ENCODE data around the gene FAM131B. TPM values are rescaled to one million over a fixed set of nuclear protein-coding genes. Genes with fewer than 3 reads are reported as not detected.
"Not testable (repeated sequence)": the region's sequence is repeated elsewhere in the genome, so short reads cannot be mapped to it uniquely, and the experiment has no call there.

Gene FAM131B
- total RNA-seq, 1 donor from 2014 or later: 0.53 TPM

- TF ChIP-seq CTCF (IDR thresholded peaks at IDR 0.05; ENCODE audit: insufficient read depth, low read length, severe bottlenecking): no peak
- FAIRE-seq (no peak), DNase-seq (ENCODE audit: low read depth) (peak; percentile 59)
- Histone ChIP-seq H3K27me3 (ENCODE audit: control insufficient read depth, insufficient read depth, low read length) (no peaks in the 10 kb centered on the region), H3K4me3 (ENCODE audit: low read depth, low read length) (peak overlapping the region; percentile 59), H3K36me3 (ENCODE audit: control insufficient read depth, insufficient read depth, low read length) (peaks cover 8% of the 10 kb centered on the region)
These were observed 45.1 kb upstream of the FAM131B start for GRCh38 chr7:143407287-143408251.

- Histone ChIP-seq H3K36me3 (ENCODE audit: control insufficient read depth, insufficient read depth, low read length) (peaks cover 12% of the 10 kb centered on the region), H3K27me3 (ENCODE audit: control insufficient read depth, insufficient read depth, low read length) (no peaks in the 10 kb centered on the region), H3K4me3 (ENCODE audit: low read depth, low read length) (no peak overlapping the region)
- DNase-seq (ENCODE audit: low read depth) (no peak), FAIRE-seq (no peak)
- no peak for TF ChIP-seq CTCF (IDR thresholded peaks at IDR 0.05; ENCODE audit: insufficient read depth, low read length, severe bottlenecking)
These were observed 43.5 kb upstream of the FAM131B start for GRCh38 chr7:143406002-143406357.

GRCh38 chr7:143405173-143406001, 42.9 kb upstream of the FAM131B start:
- TF ChIP-seq CTCF (IDR thresholded peaks at IDR 0.05; ENCODE audit: insufficient read depth, low read length, severe bottlenecking): no peak
- FAIRE-seq: no peak
- H3K4me3 ChIP-seq (ENCODE audit: low read depth, low read length): no peak overlapping the region
- H3K27me3 ChIP-seq (ENCODE audit: control insufficient read depth, insufficient read depth, low read length): no peaks in the 10 kb centered on the region
- no peak for DNase-seq (ENCODE audit: low read depth)
- peaks cover 12% of the 10 kb centered on the region for H3K36me3 ChIP-seq (ENCODE audit: control insufficient read depth, insufficient read depth, low read length)

GRCh38 chr7:143402233-143402632, 39.7 kb upstream of the FAM131B start:
- peaks cover 28% of the 10 kb centered on the region for H3K36me3 ChIP-seq (ENCODE audit: control insufficient read depth, insufficient read depth, low read length)
- not testable (repeated sequence) for H3K4me3 ChIP-seq (ENCODE audit: low read depth, low read length); H3K27me3 ChIP-seq (ENCODE audit: control insufficient read depth, insufficient read depth, low read length); FAIRE-seq; DNase-seq (ENCODE audit: low read depth)

GRCh38 chr7:143401265-143401664, 38.8 kb upstream of the FAM131B start:
- Histone ChIP-seq H3K27me3 (ENCODE audit: control insufficient read depth, insufficient read depth, low read length) (no peaks in the 10 kb centered on the region), H3K4me3 (ENCODE audit: low read depth, low read length) (no peak overlapping the region), H3K36me3 (ENCODE audit: control insufficient read depth, insufficient read depth, low read length) (peaks cover 32% of the 10 kb centered on the region)
- no peak for DNase-seq (ENCODE audit: low read depth)
- no peak for FAIRE-seq
- no peak for TF ChIP-seq CTCF (IDR thresholded peaks at IDR 0.05; ENCODE audit: insufficient read depth, low read length, severe bottlenecking)

GRCh38 chr7:143399642-143400041, 37.1 kb upstream of the FAM131B start:
- Histone ChIP-seq H3K27me3 (ENCODE audit: control insufficient read depth, insufficient read depth, low read length) (no peaks in the 10 kb centered on the region), H3K4me3 (ENCODE audit: low read depth, low read length) (no peak overlapping the region), H3K36me3 (ENCODE audit: control insufficient read depth, insufficient read depth, low read length) (peaks cover 38% of the 10 kb centered on the region)
- no peak for TF ChIP-seq CTCF (IDR thresholded peaks at IDR 0.05; ENCODE audit: insufficient read depth, low read length, severe bottlenecking)
- FAIRE-seq (no peak), DNase-seq (ENCODE audit: low read depth) (no peak)
